HuH-7.5 (cell line): ENCODE results near the gene GFRA4.

Experiments
- DNase-seq: peaks from one replicate; pipeline ENCODE4 v3.0.0; 2011; ENCODE audit warnings: low spot score

GFRA4 gene

GRCh38 chr20:3653921-3654320 is 9.3 kb downstream of the GFRA4 start:
- no peak for DNase-seq

- no peak for DNase-seq
Observed at GRCh38 chr20:3652676-3653596, 10.3 kb downstream of the GFRA4 start.

- DNase-seq = no peak
Observed at GRCh38 chr20:3652221-3652620, 11.0 kb downstream of the GFRA4 start.

DNA sequence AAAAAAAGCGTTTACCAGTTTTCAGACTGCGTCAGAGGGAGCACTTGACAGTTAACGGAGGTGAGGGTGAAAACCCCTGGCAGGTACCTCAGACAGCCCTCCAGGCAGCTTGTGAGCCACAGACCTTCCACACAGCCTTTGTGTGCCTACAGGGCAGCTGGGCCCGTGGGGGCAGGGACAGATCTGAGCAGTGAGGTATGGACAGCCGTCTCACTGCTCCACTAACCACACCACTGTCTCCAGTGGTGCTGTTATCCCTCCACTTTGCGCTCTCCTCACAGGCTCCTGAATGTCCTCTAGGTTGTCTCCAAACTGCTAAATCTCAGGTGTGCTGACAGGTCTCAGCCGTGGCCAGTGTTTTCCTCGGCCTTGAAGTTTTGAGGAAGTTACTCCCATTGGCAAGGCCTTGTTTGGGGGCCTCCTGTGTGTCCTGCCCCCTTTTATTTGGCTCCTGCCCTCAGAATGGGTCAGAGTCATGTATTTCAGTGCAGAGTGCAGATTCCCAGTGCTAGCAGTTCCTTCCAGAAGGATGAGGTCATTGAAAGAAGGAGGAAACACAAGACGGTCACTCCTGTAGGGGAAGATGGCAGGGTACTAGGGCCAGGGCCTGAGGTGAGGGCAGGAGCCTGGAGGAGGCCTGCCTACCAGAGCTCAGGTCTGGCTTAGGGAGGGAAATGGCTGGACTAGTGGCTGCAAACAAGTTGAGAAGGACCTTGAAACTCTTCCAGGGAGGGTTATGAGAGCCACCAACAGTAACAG is 11.8 kb downstream of the GFRA4 start:
- DNase-seq = no peak

DNA sequence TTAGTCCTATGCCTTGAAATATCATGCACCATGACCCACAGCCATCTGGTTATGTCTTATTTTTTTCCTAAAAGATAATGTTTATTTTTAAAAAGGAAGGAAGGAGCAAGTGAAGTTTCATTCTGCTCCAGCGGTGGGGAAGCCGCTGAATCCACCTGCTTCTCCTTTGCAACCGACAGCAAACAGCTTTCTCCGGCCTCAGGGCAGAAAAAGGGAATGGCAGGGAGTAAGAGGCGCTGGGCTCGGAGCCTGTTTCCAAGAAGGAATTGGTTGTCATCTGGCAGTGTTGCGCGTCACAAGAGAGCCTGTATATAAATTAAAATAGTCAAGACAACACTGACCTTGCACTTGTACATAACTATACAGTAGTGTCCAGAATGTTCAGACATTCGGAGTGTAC is 14.2 kb downstream of the GFRA4 start:
- no peak for DNase-seq

- no peak for DNase-seq
Observed at GRCh38 chr20:3647473-3647872, 15.7 kb downstream of the GFRA4 start.

GRCh38 chr20:3646651-3647050 is 16.5 kb downstream of the GFRA4 start:
- no peak for DNase-seq

GRCh38 chr20:3646067-3646440 is 17.1 kb downstream of the GFRA4 start:
- DNase-seq = no peak

DNA sequence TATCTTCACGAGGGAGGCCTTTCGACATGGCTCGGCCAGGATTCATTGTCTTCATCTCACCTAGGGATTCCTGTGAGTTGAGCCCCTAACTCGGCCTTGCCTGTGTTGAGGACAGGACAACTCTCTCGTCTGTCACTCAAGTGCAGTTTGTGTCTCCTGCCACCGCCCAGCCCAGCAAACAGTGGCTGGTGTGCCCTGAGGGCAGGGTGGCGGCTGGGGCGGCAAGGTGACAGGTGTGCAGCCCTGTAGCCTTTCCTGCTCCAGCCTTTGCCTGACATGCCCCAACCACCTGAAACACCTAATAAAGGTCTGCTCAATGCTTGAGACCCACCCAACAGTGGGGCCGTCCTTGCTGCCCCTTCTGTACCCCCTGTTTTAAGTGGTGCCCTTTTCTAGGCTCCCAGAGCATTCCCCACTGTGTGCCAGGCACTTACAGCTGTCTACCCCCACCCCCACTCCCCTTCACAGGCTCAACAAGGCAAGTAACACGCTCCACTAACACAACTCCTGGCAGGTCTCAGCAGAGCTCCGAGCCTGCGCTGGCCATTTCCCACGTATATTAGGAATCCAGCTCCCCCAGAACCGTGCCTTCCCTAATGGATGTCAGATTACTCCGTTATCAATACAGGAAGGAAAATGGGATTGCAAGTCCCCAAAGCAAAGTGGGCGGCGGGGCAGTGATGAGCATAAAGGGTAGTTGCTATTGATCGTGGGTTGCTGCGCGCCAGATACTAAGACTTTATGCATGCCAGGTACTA is 17.7 kb downstream of the GFRA4 start:
- DNase-seq = no peak

DNA sequence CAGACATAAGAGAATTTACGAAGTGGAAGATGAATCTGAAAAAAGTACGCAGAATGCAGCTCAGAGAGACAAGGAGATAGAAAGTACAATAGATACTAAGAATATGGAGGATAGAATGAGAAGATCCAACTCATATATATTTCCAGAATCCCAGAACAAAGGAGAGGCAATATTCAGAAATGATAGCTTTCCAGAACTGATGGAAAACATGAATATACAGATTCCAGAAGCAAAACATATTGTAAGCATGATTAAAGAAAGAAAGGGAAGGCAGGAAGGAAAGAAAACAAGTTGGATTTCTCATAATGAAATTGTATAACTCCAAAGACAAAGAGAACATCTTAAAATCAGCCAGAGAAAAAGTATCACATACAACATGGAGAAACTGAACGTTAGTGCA is 22.9 kb downstream of the GFRA4 start:
- DNase-seq = no peak

DNA sequence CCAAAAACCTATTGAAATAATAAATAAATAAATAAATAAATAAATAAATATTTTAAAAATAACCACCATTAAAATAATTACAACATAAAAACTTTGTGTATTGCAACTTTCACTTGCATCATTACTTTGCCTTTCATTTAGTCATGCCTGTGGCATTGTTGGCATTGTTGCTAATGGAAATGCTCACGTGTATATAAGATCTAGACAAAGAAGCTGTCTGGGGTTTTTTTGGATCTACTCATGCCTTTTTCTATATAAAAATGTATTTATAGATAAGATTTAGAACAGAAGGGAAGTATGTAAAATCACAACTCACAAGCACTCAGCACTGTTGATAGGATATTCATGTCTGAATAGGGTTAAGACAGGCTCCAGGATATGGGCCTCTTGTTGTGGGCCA is 27.9 kb downstream of the GFRA4 start:
- DNase-seq = no peak

DNA sequence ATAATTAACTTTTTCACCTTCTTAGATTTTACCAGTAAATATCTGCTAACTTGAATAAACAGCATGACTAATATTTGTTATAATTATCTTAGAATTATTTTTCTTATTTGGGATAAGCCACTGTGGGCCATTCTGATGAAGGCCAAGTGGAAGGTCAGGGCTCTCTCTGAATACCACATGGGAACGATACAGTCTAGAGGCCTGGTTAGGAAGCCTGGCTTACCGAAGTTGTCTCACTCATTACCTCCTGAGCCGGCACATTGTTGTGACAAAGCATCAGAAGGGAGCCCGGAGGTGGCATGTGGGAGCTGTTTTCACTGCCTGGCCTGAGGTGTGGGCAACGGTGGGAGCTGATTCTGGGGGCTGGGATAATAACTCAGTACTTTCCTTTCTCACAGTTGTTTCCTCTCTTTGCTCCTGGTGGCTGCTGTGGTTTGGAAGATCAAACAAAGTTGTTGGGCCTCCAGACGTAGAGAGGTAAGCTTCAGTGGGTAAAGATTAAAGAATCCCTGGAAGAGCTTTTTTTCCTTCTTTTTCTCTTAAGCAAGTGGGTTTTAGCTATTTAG is 29.2 kb downstream of the GFRA4 start:
- DNase-seq = no peak

GRCh38 chr20:3632311-3633004 is 30.7 kb downstream of the GFRA4 start:
- DNase-seq = no peak

DNA sequence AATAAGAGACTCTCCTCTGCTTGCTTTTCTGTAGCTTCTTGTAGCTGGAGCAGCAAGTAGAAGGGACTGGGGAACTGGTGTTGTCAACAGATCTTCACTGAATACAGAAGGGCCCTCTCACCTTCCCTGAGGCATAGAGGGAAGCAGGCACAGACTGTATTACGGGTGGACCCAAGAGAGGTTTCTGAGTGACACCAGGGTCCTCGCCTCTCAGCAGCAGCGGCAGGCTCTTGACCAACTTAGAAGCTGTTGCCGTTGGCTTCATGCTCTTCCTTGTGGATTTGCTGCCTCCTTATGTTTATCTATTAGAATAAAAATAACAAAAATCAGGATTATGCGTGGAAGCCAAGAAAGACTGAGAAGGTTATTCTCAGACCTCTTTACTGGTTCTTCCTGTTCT is 31.7 kb downstream of the GFRA4 start:
- DNase-seq = no peak

GRCh38 chr20:3630429-3630828 is 32.8 kb downstream of the GFRA4 start:
- DNase-seq = no peak

DNA sequence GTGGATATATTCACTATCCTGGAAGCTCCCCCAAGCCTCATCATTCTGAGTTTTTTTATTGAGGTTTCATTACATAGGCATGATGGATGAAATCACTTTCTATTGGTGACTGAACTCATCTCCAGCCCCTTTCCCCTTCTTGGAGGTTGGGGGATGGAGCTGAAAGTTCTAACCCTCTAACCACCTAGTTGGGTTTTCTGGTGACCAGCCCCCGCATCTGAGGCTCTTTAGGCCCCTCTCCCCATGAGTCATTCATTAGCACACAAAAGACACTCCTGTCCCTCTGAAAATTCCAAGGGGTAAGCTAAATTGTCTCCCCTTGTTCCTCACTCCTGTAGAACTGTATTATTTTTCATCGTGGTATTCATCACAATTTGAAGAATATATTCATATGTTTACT is 33.3 kb downstream of the GFRA4 start:
- no peak for DNase-seq

DNA sequence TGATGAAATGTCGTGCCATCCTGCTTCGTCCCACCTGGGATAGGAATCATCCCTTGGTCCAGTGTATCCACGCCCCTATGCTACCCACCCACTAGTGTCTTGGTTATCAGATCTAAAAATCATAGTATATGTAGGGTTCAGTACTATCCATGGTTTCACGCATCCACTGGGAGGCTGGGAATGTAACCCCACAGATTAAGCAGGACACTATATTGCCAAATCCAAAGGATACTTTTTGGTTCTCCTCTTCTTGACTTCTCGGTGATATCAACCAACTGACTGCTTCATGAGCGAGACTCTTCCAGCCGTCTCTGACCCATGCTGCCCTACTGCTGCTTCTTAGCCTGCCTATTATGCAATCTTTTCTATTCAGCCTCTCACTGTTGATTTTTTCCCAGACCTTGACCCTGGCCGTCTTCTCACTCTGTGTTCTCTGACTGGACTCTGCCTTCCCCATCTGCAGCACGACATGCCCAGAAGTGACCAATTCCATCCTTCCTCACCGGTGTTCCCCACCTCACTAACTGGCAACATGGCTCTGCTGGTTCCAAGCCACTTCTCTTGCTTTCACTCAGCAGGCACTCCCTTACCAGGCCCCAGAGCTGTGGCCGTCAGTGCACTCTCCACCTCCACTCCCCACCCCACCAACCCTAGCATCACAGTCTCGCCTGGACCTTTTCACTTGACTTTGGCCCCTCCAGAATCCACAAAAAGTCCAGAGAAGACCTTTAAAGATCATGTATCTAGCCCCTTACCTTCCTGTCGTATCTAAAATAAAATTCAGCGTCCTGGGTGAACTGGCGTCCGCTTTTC is 34.5 kb downstream of the GFRA4 start:
- DNase-seq = peak; percentile 33

- no peak for DNase-seq
Observed at GRCh38 chr20:3627476-3627875, 35.7 kb downstream of the GFRA4 start.

DNA sequence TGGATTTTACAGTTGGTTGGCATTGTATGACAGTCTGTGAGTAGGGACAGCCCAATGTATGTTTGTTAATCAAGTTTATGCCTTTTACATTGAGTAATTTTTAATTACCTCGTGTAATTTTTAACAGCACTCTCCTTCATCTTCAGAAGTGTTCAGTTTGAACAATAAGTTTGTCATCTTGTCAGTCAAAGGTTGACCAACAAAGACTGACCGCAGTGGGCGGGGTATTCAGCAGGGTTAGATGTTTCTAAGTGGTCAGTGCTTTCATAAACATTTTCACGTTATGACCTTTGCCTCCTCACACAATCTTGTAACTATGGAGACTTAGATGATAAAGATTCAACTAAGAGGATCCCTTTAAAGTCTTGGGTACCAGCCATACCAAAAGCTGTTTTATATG is 40.8 kb downstream of the GFRA4 start:
- DNase-seq = no peak

DNA sequence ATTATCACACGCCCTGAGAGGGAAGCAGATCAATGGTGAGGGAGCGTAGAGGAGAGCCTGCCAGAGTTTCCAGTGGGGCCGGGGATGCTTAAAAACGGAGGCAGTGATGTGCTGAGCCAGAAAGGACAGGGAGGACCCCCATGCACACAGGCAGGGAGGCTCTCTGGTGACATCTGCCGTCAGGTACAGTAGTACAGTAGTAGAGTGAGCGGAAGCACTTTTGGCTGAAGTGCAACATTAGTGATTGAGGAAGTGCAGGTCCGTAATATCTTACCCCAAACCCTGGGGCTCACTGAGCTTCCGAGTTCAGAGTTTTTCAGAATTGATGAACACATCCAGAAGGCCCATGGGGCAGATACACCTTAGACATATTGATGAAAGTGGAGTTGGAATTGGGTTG is 42.1 kb downstream of the GFRA4 start:
- DNase-seq = no peak

DNA sequence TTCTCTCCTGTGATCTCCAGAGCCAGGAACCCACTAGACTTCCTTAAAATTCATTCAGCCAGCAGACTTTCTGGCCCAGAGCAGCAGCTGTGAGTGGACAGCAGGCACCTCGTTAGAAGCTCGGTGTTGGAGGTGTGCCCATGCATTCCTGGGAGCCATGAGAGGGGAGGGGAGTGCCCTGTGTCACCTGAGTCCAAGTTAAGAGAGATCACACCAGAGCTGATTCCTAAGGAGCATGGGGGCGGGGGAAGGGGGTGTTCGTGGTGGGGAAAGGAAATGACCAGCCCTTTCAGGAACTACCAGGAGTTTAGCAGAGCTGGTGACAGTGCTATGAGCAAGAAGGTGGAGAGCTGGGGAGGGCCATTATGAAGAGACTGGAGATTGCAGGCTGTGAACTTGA is 46.9 kb downstream of the GFRA4 start:
- DNase-seq = no peak
